OCI-LY3 (cell line): ENCODE results near the gene MUS81.

Source experiments
- CTCF ChIP-seq: fragments of 200-600, 300-600 bp; sonication (generic); IDR thresholded peaks from 2 replicates; pipeline ENCODE4 v1.5.1; 2014; ENCODE audit warnings: antibody characterized with exemption, low read length, low read depth
- EZH2phosphoT487 ChIP-seq: fragments of 200-600 bp; shearing (Covaris generic); IDR thresholded peaks from 2 replicates; pipeline ENCODE4 v1.6.1; 2018; ENCODE audit warnings: antibody characterized with exemption, mixed run types, low read depth

- no peak for TF ChIP-seq CTCF
- no peak for TF ChIP-seq EZH2phosphoT487
These were observed 15.9 kb upstream of the MUS81 start for GRCh38 chr11:65844231-65844872.
